ENCODE data around the gene COL20A1. TPM values are rescaled to one million over a fixed set of nuclear protein-coding genes. Genes with fewer than 3 reads are reported as not detected.

COL20A1 gene
- total and polyA plus RNA-seq, 3 donors from 2014 or later = 14.4 to 17.2 (median 17.1) TPM

- no peak for TF ChIP-seq POLR2A (IDR thresholded peaks at IDR 0.05)
- TF ChIP-seq CTCF (IDR thresholded peaks at IDR 0.05) = no peak
- no peaks in the 10 kb centered on the region for H3K27me3 ChIP-seq
- no peak overlapping the region for H3K4me3 ChIP-seq
- WGBS, 2 donors = 88 to 91% methylated on average over 2 to 3 of the region's 3 CpGs
- DNase-seq = no peak
- no peak overlapping the region for H3K27ac ChIP-seq
- H3K36me3 ChIP-seq (ENCODE audit: low read depth, missing control alignments) = no peaks in the 10 kb centered on the region
- intact Hi-C loops (cut with DNase I; ENCODE audit: low total_unique reads) = loop anchor here (5.0 kb wide), 1 partner anchor 58 kb away; no protein-coding TSS in a partner anchor
- no peaks in the 10 kb centered on the region for H3K9me3 ChIP-seq
- H3K4me1 ChIP-seq = peaks cover 8% of the 10 kb centered on the region
Observed at GRCh38 chr20:63375438-63375837, 82.5 kb downstream of the COL20A1 start.

GRCh38 chr20:63376283-63377250 is 83.6 kb downstream of the COL20A1 start:
- intact Hi-C loops (cut with DNase I; ENCODE audit: low total_unique reads) = loop anchor here (5.0 kb wide), 1 partner anchor 59 kb away; no protein-coding TSS in a partner anchor
- TF ChIP-seq CTCF (IDR thresholded peaks at IDR 0.05) (no peak), POLR2A (IDR thresholded peaks at IDR 0.05) (no peak)
- Histone ChIP-seq H3K4me1 (peaks cover 8% of the 10 kb centered on the region), H3K36me3 (ENCODE audit: low read depth, missing control alignments) (no peaks in the 10 kb centered on the region), H3K9me3 (no peaks in the 10 kb centered on the region), H3K27me3 (no peaks in the 10 kb centered on the region), H3K4me3 (no peak overlapping the region), H3K27ac (no peak overlapping the region)
- no peak for DNase-seq
- 62 to 68% methylated on average over 16 to 30 of the region's 31 CpGs for WGBS, 2 donors

GRCh38 chr20:63377256-63377941 is 84.4 kb downstream of the COL20A1 start:
- 42 to 43% methylated on average over 23 to 32 of the region's 32 CpGs for WGBS, 2 donors
- Histone ChIP-seq H3K4me1 (peaks cover 8% of the 10 kb centered on the region), H3K27me3 (no peaks in the 10 kb centered on the region), H3K36me3 (ENCODE audit: low read depth, missing control alignments) (no peaks in the 10 kb centered on the region), H3K4me3 (no peak overlapping the region), H3K27ac (no peak overlapping the region), H3K9me3 (no peaks in the 10 kb centered on the region)
- DNase-seq = no peak
- TF ChIP-seq CTCF (IDR thresholded peaks at IDR 0.05) (no peak), POLR2A (IDR thresholded peaks at IDR 0.05) (no peak)
- intact Hi-C loops (cut with DNase I; ENCODE audit: low total_unique reads) = loop anchor here (5.0 kb wide), 1 partner anchor 60 kb away; no protein-coding TSS in a partner anchor

- DNase-seq = no peak
- intact Hi-C loops (cut with DNase I; ENCODE audit: low total_unique reads) = loop anchor here (5.0 kb wide), 1 partner anchor 61 kb away; no protein-coding TSS in a partner anchor
- no peak for TF ChIP-seq POLR2A (IDR thresholded peaks at IDR 0.05)
- no peak for TF ChIP-seq CTCF (IDR thresholded peaks at IDR 0.05)
- H3K4me1 ChIP-seq = peaks cover 8% of the 10 kb centered on the region
- H3K27me3 ChIP-seq = no peaks in the 10 kb centered on the region
- H3K36me3 ChIP-seq (ENCODE audit: low read depth, missing control alignments) = no peaks in the 10 kb centered on the region
- no peak overlapping the region for H3K4me3 ChIP-seq
- WGBS, 2 donors = 41 to 63% methylated on average over 8 to 14 of the region's 15 CpGs
- no peaks in the 10 kb centered on the region for H3K9me3 ChIP-seq
- no peak overlapping the region for H3K27ac ChIP-seq
Observed at GRCh38 chr20:63377951-63378381, 85.0 kb downstream of the COL20A1 start.

Data from testis (tissue), 3 donors.